ENCODE results near the gene CARMIL1.

DNA sequence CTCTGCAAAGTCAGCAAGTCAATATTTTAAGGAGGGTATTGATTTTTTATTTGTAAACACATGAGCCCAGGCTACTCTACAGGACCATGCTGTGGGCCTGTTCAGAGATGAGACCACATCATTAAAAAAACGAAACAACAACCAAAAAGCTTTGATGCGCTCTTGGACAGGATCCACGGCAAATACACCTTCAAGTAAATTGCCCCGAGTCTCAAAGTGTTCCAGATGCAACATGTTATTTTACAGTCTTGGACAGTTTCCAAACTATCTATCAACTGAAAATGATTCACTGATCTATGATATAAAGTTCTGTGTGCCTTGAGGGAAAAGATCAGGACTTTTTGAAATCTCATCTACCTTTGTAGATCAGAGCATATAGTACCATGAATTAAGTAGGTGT is 25.8 kb upstream of the CARMIL1 start:
- TF ChIP-seq ZFP30 (CRISPR knock-in tag; IDR thresholded peaks at IDR 0.05) (no peak), ARNTL (CRISPR knock-in tag; IDR thresholded peaks at IDR 0.05; ENCODE audit: borderline replicate concordance, low read depth) (no peak)
- TF ChIP-seq, protein P1, sequence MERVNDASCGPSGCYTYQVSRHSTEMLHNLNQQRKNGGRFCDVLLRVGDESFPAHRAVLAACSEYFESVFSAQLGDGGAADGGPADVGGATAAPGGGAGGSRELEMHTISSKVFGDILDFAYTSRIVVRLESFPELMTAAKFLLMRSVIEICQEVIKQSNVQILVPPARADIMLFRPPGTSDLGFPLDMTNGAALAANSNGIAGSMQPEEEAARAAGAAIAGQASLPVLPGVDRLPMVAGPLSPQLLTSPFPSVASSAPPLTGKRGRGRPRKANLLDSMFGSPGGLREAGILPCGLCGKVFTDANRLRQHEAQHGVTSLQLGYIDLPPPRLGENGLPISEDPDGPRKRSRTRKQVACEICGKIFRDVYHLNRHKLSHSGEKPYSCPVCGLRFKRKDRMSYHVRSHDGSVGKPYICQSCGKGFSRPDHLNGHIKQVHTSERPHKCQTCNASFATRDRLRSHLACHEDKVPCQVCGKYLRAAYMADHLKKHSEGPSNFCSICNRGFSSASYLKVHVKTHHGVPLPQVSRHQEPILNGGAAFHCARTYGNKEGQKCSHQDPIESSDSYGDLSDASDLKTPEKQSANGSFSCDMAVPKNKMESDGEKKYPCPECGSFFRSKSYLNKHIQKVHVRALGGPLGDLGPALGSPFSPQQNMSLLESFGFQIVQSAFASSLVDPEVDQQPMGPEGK (CRISPR knock-in tag; IDR thresholded peaks at IDR 0.05; ENCODE audit: borderline replicate concordance): no peak
